ENCODE data around the gene DOK7. TPM values are rescaled to one million over a fixed set of nuclear protein-coding genes. Genes with fewer than 3 reads are reported as not detected.
"Not testable (repeated sequence)": the region's sequence is repeated elsewhere in the genome, so short reads cannot be mapped to it uniquely, and the experiment has no call there.

DOK7 gene
- total and polyA plus RNA-seq, 8 donors, result 0.37 to 8.1 (median 4.3) TPM; not detected in 1

DNA sequence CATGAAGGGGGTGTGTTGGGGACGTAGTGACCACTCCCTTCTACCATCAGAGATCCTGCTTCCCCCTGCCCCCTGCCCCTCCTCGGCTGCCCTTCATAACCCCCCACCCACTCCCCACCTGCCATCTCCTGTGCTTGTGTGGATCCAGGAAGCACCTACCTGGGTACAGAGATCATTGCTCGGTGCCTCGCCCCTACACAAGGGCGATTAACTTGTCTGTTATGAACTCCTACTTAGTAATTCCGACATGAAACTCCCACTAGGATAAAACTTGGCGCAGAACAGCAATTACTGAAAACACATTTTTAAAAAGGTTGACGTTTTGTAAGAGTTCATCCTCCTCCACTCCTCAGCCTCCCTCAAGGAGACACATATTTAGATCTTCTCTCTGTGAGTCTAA lies 80.3 kb downstream of the DOK7 start:
- intact Hi-C loops (cut with DNase I; ENCODE audit: low total_unique reads); H3K27ac ChIP-seq; H3K36me3 ChIP-seq; H3K4me3 ChIP-seq; H3K4me1 ChIP-seq; H3K27me3 ChIP-seq; H3K9me3 ChIP-seq; DNase-seq: not testable (repeated sequence)
- WGBS, 5 donors, result 79 to 89% (median 85%) methylated on average over 6 to 8 of the region's 8 CpGs

Other genes starting within 250 kb of the DOK7 start
- gene MSANTD1, start 214.1 kb upstream of the DOK7 start, total RNA-seq, result 1 to 10 TPM in 4 of 5 donors, not detected in 1; 1.7 to 5.8 (median 4.1) TPM
- 1 to 10 TPM in 1 of 3 donors, under 1 TPM in 1, not detected in 1; 0.31 to 1.1 TPM for gene MSANTD1, start 214.1 kb upstream of the DOK7 start, polyA plus RNA-seq
- gene RGS12, start 170.3 kb upstream of the DOK7 start, total RNA-seq, result 10 to 100 TPM in 2 of 5 donors, 1 to 10 TPM in 3; 3.5 to 51.8 (median 9.0) TPM
- gene RGS12, start 170.3 kb upstream of the DOK7 start, polyA plus RNA-seq, result 10 to 100 TPM; 18.9 to 35.2 (median 20.5) TPM
- not detected for gene HGFAC, start 21.3 kb upstream of the DOK7 start, total RNA-seq
- gene HGFAC, start 21.3 kb upstream of the DOK7 start, polyA plus RNA-seq, result 1 to 10 TPM in 2 of 3 donors, under 1 TPM in 1; 0.50 to 3.4 (median 1.2) TPM
- gene LRPAP1, start 69.1 kb downstream of the DOK7 start, total RNA-seq, result 10 to 100 TPM; 32.5 to 92.0 (median 64.2) TPM
- gene LRPAP1, start 69.1 kb downstream of the DOK7 start, polyA plus RNA-seq, result 10 to 100 TPM; 31.5 to 79.9 (median 41.4) TPM